GM12865 (cell line): Measurements from ENCODE around the gene MYO3A.
"Not testable (repeated sequence)": the region's sequence is repeated elsewhere in the genome, so short reads cannot be mapped to it uniquely, and the experiment has no call there.

Experiments used
- DNase-seq: peaks from one replicate; pipeline ENCODE4 v3.0.0; 2010; ENCODE audit warnings: low read depth
- H3K4me3 ChIP-seq: 2 replicates; pipeline ENCODE4 v1.5.1; 2011; ENCODE audit warnings: mild to moderate bottlenecking, low read depth, low read length, control low read depth
- CTCF ChIP-seq: IDR thresholded peaks from 2 replicates; pipeline ENCODE4 v1.5.1; 2011; ENCODE audit warnings: low read length, control low read depth, low read depth, inconsistent platforms; ENCODE audit not compliant: insufficient read depth; ENCODE audit errors: missing control alignments

The MYO3A gene

GRCh38 chr10:26081459-26081858, 147.4 kb downstream of the MYO3A start:
- DNase-seq, result no peak
- TF ChIP-seq CTCF, result no peak
- H3K4me3 ChIP-seq, result no peak overlapping the region

GRCh38 chr10:26085549-26085948, 151.5 kb downstream of the MYO3A start:
- no peak overlapping the region for H3K4me3 ChIP-seq
- TF ChIP-seq CTCF, result no peak
- no peak for DNase-seq

- no peak for TF ChIP-seq CTCF
- no peak overlapping the region for H3K4me3 ChIP-seq
- no peak for DNase-seq
These were observed 153.6 kb downstream of the MYO3A start for GRCh38 chr10:26087666-26088065.

- TF ChIP-seq CTCF, result no peak
- no peak overlapping the region for H3K4me3 ChIP-seq
- no peak for DNase-seq
These were observed 156.0 kb downstream of the MYO3A start for GRCh38 chr10:26090026-26090425.

- no peak overlapping the region for H3K4me3 ChIP-seq
- no peak for DNase-seq
- no peak for TF ChIP-seq CTCF
These were observed 156.7 kb downstream of the MYO3A start for GRCh38 chr10:26090762-26091161.

GRCh38 chr10:26093229-26093628, 159.2 kb downstream of the MYO3A start:
- TF ChIP-seq CTCF, result no peak
- no peak for DNase-seq
- no peak overlapping the region for H3K4me3 ChIP-seq

- no peak overlapping the region for H3K4me3 ChIP-seq
- TF ChIP-seq CTCF, result no peak
- DNase-seq, result no peak
These were observed 161.8 kb downstream of the MYO3A start for GRCh38 chr10:26095781-26096180.

GRCh38 chr10:26097549-26097948, 163.5 kb downstream of the MYO3A start:
- DNase-seq, H3K4me3 ChIP-seq: not testable (repeated sequence)
